ENCODE measurements around the gene FRAS1. TPM values are rescaled to one million over a fixed set of nuclear protein-coding genes. Genes with fewer than 3 reads are reported as not detected.

Gene FRAS1
- total RNA-seq, 1 donor from 2014 or later, result 24.6 TPM

- FAIRE-seq (no peak), DNase-seq (ENCODE audit: low read depth) (no peak)
- H3K9me3 Mint-ChIP-seq (ENCODE audit: unreplicated experiment), result peaks cover 6% of the 10 kb centered on the region
- Histone ChIP-seq H3K9me3 (ENCODE audit: insufficient read depth, low read depth, low read length) (no peaks in the 10 kb centered on the region), H2AFZ (ENCODE audit: low read depth, low read length) (no peak overlapping the region), H3K36me3 (ENCODE audit: insufficient read depth, low read length) (no peaks in the 10 kb centered on the region), H4K20me1 (ENCODE audit: insufficient read depth, low read length) (no peaks in the 10 kb centered on the region), H3K4me3 (ENCODE audit: insufficient read depth, low read depth, low read length) (no peak overlapping the region), H3K4me2 (ENCODE audit: low read length) (no peak overlapping the region), H3K4me1 (ENCODE audit: insufficient read depth, low read length) (peaks cover 20% of the 10 kb centered on the region), H3K27me3 (ENCODE audit: insufficient read depth, low read length) (no peaks in the 10 kb centered on the region), H3K79me2 (ENCODE audit: insufficient read depth, low read length) (no peaks in the 10 kb centered on the region), H3K27ac (ENCODE audit: low read depth, low read length) (no peak overlapping the region), H3K9ac (ENCODE audit: low read length) (no peak overlapping the region)
- no peaks in the 10 kb centered on the region for H3K4me1 Mint-ChIP-seq (ENCODE audit: low read depth, unreplicated experiment)
- H3K36me3 Mint-ChIP-seq (ENCODE audit: low read depth, unreplicated experiment), result peaks cover 1% of the 10 kb centered on the region
- H3K4me3 Mint-ChIP-seq (ENCODE audit: unreplicated experiment), result no peak overlapping the region
- TF ChIP-seq EZH2 (IDR thresholded peaks at IDR 0.05; ENCODE audit: insufficient read depth, low read length), result no peak
- TF ChIP-seq CTCF (IDR thresholded peaks at IDR 0.05; ENCODE audit: insufficient read depth, low read depth, low read length), result no peak
- no peak overlapping the region for H3K27ac Mint-ChIP-seq (ENCODE audit: unreplicated experiment)
- H3K27me3 Mint-ChIP-seq (ENCODE audit: low read depth, unreplicated experiment), result no peaks in the 10 kb centered on the region
These were observed 470.4 kb downstream of the FRAS1 start for GRCh38 chr4:78527555-78527954.

GRCh38 chr4:78528327-78528726 lies 471.2 kb downstream of the FRAS1 start:
- TF ChIP-seq CTCF (IDR thresholded peaks at IDR 0.05; ENCODE audit: insufficient read depth, low read depth, low read length) (no peak), EZH2 (IDR thresholded peaks at IDR 0.05; ENCODE audit: insufficient read depth, low read length) (no peak)
- Histone ChIP-seq H3K9ac (ENCODE audit: low read length) (no peak overlapping the region), H3K4me1 (ENCODE audit: insufficient read depth, low read length) (peaks cover 20% of the 10 kb centered on the region), H4K20me1 (ENCODE audit: insufficient read depth, low read length) (no peaks in the 10 kb centered on the region), H3K36me3 (ENCODE audit: insufficient read depth, low read length) (no peaks in the 10 kb centered on the region), H3K27me3 (ENCODE audit: insufficient read depth, low read length) (no peaks in the 10 kb centered on the region), H3K9me3 (ENCODE audit: insufficient read depth, low read depth, low read length) (no peaks in the 10 kb centered on the region), H3K4me2 (ENCODE audit: low read length) (peak overlapping the region; percentile 33), H3K27ac (ENCODE audit: low read depth, low read length) (no peak overlapping the region), H3K79me2 (ENCODE audit: insufficient read depth, low read length) (no peaks in the 10 kb centered on the region), H2AFZ (ENCODE audit: low read depth, low read length) (no peak overlapping the region), H3K4me3 (ENCODE audit: insufficient read depth, low read depth, low read length) (no peak overlapping the region)
- H3K4me1 Mint-ChIP-seq (ENCODE audit: low read depth, unreplicated experiment), result no peaks in the 10 kb centered on the region
- no peaks in the 10 kb centered on the region for H3K27me3 Mint-ChIP-seq (ENCODE audit: low read depth, unreplicated experiment)
- H3K9me3 Mint-ChIP-seq (ENCODE audit: unreplicated experiment), result peaks cover 6% of the 10 kb centered on the region
- H3K4me3 Mint-ChIP-seq (ENCODE audit: unreplicated experiment), result no peak overlapping the region
- peak; percentile 59 for DNase-seq (ENCODE audit: low read depth)
- no peak overlapping the region for H3K27ac Mint-ChIP-seq (ENCODE audit: unreplicated experiment)
- H3K36me3 Mint-ChIP-seq (ENCODE audit: low read depth, unreplicated experiment), result peaks cover 1% of the 10 kb centered on the region
- FAIRE-seq, result peak; percentile 83

GRCh38 chr4:78529569-78530209 lies 472.6 kb downstream of the FRAS1 start:
- Mint-ChIP-seq H3K4me3 (ENCODE audit: unreplicated experiment) (no peak overlapping the region), H3K36me3 (ENCODE audit: low read depth, unreplicated experiment) (peaks cover 1% of the 10 kb centered on the region), H3K27me3 (ENCODE audit: low read depth, unreplicated experiment) (no peaks in the 10 kb centered on the region), H3K9me3 (ENCODE audit: unreplicated experiment) (peaks cover 6% of the 10 kb centered on the region), H3K27ac (ENCODE audit: unreplicated experiment) (no peak overlapping the region), H3K4me1 (ENCODE audit: low read depth, unreplicated experiment) (no peaks in the 10 kb centered on the region)
- no peaks in the 10 kb centered on the region for H3K9me3 ChIP-seq (ENCODE audit: insufficient read depth, low read depth, low read length)
- no peaks in the 10 kb centered on the region for H3K79me2 ChIP-seq (ENCODE audit: insufficient read depth, low read length)
- no peak overlapping the region for H3K9ac ChIP-seq (ENCODE audit: low read length)
- H3K36me3 ChIP-seq (ENCODE audit: insufficient read depth, low read length), result no peaks in the 10 kb centered on the region
- H3K4me3 ChIP-seq (ENCODE audit: insufficient read depth, low read depth, low read length), result no peak overlapping the region
- H3K27me3 ChIP-seq (ENCODE audit: insufficient read depth, low read length), result no peaks in the 10 kb centered on the region
- H4K20me1 ChIP-seq (ENCODE audit: insufficient read depth, low read length), result no peaks in the 10 kb centered on the region
- no peak overlapping the region for H2AFZ ChIP-seq (ENCODE audit: low read depth, low read length)
- H3K4me1 ChIP-seq (ENCODE audit: insufficient read depth, low read length), result peaks cover 24% of the 10 kb centered on the region
- FAIRE-seq, result no peak
- TF ChIP-seq CTCF (IDR thresholded peaks at IDR 0.05; ENCODE audit: insufficient read depth, low read depth, low read length) (no peak), EZH2 (IDR thresholded peaks at IDR 0.05; ENCODE audit: insufficient read depth, low read length) (no peak)
- peak; percentile 49 for DNase-seq (ENCODE audit: low read depth)
- H3K27ac ChIP-seq (ENCODE audit: low read depth, low read length), result peak overlapping the region; percentile 54
- peak overlapping the region; percentile 15 for H3K4me2 ChIP-seq (ENCODE audit: low read length)
